IMR-90 (cell line): ENCODE data around the gene MRPL41. TPM values are rescaled to one million over a fixed set of nuclear protein-coding genes. Genes with fewer than 3 reads are reported as not detected.
A peak's percentile ranks its signal among the peaks of the same experiment; 100 is the strongest.
"Not testable (repeated sequence)": the region's sequence is repeated elsewhere in the genome, so short reads cannot be mapped to it uniquely, and the experiment has no call there.

ENCODE experiments used
- ATAC-seq: fragments of 200-7000 bp; cut with Tn5 transposase; 2 replicates; pipeline ENCODE4 v1.9.1; 2020; ENCODE audit warnings: low read depth, mild to moderate bottlenecking, moderate library complexity
- BruUV-seq: library from RNA; stranded (reverse); fragments of 400-500 nt; replicated peaks from 2 replicates; lab custom pipeline; 2021; lab: Mats Ljungman, UMichigan
- CTCF ChIA-PET: fragments of 300-600 bp; formaldehyde crosslinking; extraction: SDS; loops from one replicate; lab custom pipeline; 2021; ENCODE audit warnings: antibody characterized with exemption; lab: Yijun Ruan, JAX
- POLR2A ChIA-PET: fragments of 300-600 bp; sonication (Branson Sonifier 250); formaldehyde crosslinking; loops from one replicate; lab custom pipeline; 2022; ENCODE audit warnings: antibody characterized with exemption; ENCODE audit not compliant: unreplicated experiment; lab: Charles Lee
- DNase-seq: peaks from one replicate; pipeline ENCODE4 v3.0.0; 2013
- H2AFZ ChIP-seq: replicated peaks from 2 replicates; pipeline ENCODE3; 2013; ENCODE audit warnings: low read length, mild to moderate bottlenecking; ENCODE audit not compliant: poor library complexity
- H2AK5ac ChIP-seq: 2 replicates; pipeline ENCODE4 v1.6.1; 2013; ENCODE audit warnings: low read depth, low read length, inconsistent platforms
- H2AK9ac ChIP-seq: replicated peaks from 2 replicates; pipeline ENCODE3; 2013; ENCODE audit warnings: mild to moderate bottlenecking, low read depth, low read length, moderate library complexity; ENCODE audit not compliant: poor library complexity
- H2BK120ac ChIP-seq: 2 replicates; pipeline ENCODE4 v1.6.1; 2013; ENCODE audit warnings: low read depth, low read length, inconsistent platforms
- H2BK15ac ChIP-seq: 3 replicates; pipeline ENCODE4 v1.6.1; 2013; ENCODE audit warnings: low read depth, low read length, inconsistent platforms
- H2BK20ac ChIP-seq: 2 replicates; pipeline ENCODE4 v1.6.1; 2013; ENCODE audit warnings: low read depth, mild to moderate bottlenecking, inconsistent platforms, low read length, moderate library complexity
- H2BK5ac ChIP-seq: 2 replicates; pipeline ENCODE4 v1.6.1; 2013; ENCODE audit warnings: mild to moderate bottlenecking, low read depth, low read length, inconsistent platforms; ENCODE audit not compliant: poor library complexity, severe bottlenecking
- H3K14ac ChIP-seq: replicated peaks from 2 replicates; pipeline ENCODE4 v1.6.1; 2013; ENCODE audit warnings: low read depth, low read length, inconsistent platforms
- H3K18ac ChIP-seq: 2 replicates; pipeline ENCODE4 v1.6.1; 2013; ENCODE audit warnings: low read depth, low read length, control low read depth
- H3K23ac ChIP-seq: 2 replicates; pipeline ENCODE4 v1.6.1; 2013; ENCODE audit warnings: low read depth, low read length, inconsistent platforms
- H3K27ac ChIP-seq: 2 replicates; pipeline ENCODE4 v1.5.1; 2013; ENCODE audit warnings: mild to moderate bottlenecking, control low read depth, low read length; ENCODE audit not compliant: insufficient read depth
- H3K27me3 ChIP-seq: 2 replicates; pipeline ENCODE4 v1.6.1; 2013; ENCODE audit warnings: low read length; ENCODE audit not compliant: control insufficient read depth, insufficient read depth
- H3K36me3 ChIP-seq: 2 replicates; pipeline ENCODE4 v1.6.1; 2013; ENCODE audit warnings: low read length, mixed read lengths; ENCODE audit not compliant: control insufficient read depth, insufficient read depth
- H3K4ac ChIP-seq: 2 replicates; pipeline ENCODE4 v1.6.1; 2013; ENCODE audit warnings: low read depth, low read length, inconsistent platforms
- H3K4me1 ChIP-seq: 2 replicates; pipeline ENCODE4 v1.6.1; 2013; ENCODE audit warnings: low read length, mixed read lengths; ENCODE audit not compliant: control insufficient read depth, insufficient read depth
- H3K4me2 ChIP-seq: 2 replicates; pipeline ENCODE4 v1.6.1; 2013; ENCODE audit warnings: low read depth, mild to moderate bottlenecking, control low read depth, low read length, moderate library complexity
- H3K4me3 ChIP-seq: 2 replicates; pipeline ENCODE4 v1.5.1; 2013; ENCODE audit warnings: low read depth, mild to moderate bottlenecking, control low read depth, low read length, moderate library complexity; ENCODE audit not compliant: insufficient read depth
- H3K56ac ChIP-seq: 2 replicates; pipeline ENCODE4 v1.6.1; 2013; ENCODE audit warnings: low read length, inconsistent platforms; ENCODE audit not compliant: insufficient read depth; ENCODE audit errors: extremely low read depth
- H3K79me1 ChIP-seq, 2 experiments: 2 replicates each; pipeline ENCODE4 v1.6.1; 2013; ENCODE audit warnings: low read length in 2 of 2, inconsistent platforms in 1 of 2, low read depth in 1 of 2
- H3K9ac ChIP-seq: 2 replicates; pipeline ENCODE4 v1.6.1; 2013; ENCODE audit warnings: low read depth, low read length, control low read depth
- H3K9me1 ChIP-seq: 2 replicates; pipeline ENCODE4 v1.6.1; 2013; ENCODE audit warnings: low read length, inconsistent platforms; ENCODE audit not compliant: insufficient read depth
- H3K9me3 ChIP-seq: 2 replicates; pipeline ENCODE4 v1.6.1; 2013; ENCODE audit warnings: low read length; ENCODE audit not compliant: control insufficient read depth, insufficient read depth
- H4K20me1 ChIP-seq: 2 replicates; pipeline ENCODE4 v1.6.1; 2013; ENCODE audit warnings: low read length, inconsistent platforms; ENCODE audit not compliant: insufficient read depth
- H4K5ac ChIP-seq: 2 replicates; pipeline ENCODE4 v1.6.1; 2013; ENCODE audit warnings: mild to moderate bottlenecking, low read depth, low read length, control low read depth
- H4K8ac ChIP-seq, 2 experiments: 2 replicates each; pipeline ENCODE4 v1.6.1; 2013; ENCODE audit warnings: low read depth in 2 of 2, low read length in 2 of 2, control low read depth in 1 of 2, inconsistent platforms in 1 of 2
- H4K91ac ChIP-seq: 2 replicates; pipeline ENCODE4 v1.6.1; 2013; ENCODE audit warnings: low read depth, low read length, inconsistent platforms; ENCODE audit not compliant: insufficient read depth
- MAZ ChIP-seq: IDR thresholded peaks from 2 replicates; pipeline ENCODE4 v1.6.1; 2012; ENCODE audit warnings: low read depth, mild to moderate bottlenecking, low read length, improper control_type of control experiment, moderate library complexity, borderline replicate concordance
- POLR2A ChIP-seq: IDR thresholded peaks from 2 replicates; pipeline ENCODE4 v1.6.1; 2012; ENCODE audit warnings: mild to moderate bottlenecking, low read depth, low read length
- WGBS, 2 experiments: methylation state at CpG; one replicate each; pipeline versions ENCODE4 v1.1.5 to v1.1.7; 2013; ENCODE audit warnings: missing lambda C conversion rate in 2 of 2; ENCODE audit not compliant: insufficient read length in 1 of 2; ENCODE audit errors: extremely low coverage in 2 of 2; 5-methylcytosine and 5-hydroxymethylcytosine counted together
- dilution Hi-C: fragments of 300-500 bp; cut with HindIII; formaldehyde crosslinking; loops from one replicate; pipeline ENCODE4 v1.14.3; 2018; ENCODE audit warnings: low sequenced_read_pairs; ENCODE audit not compliant: unreplicated experiment
- in situ Hi-C: fragments of 300-500 bp; cut with MboI; formaldehyde crosslinking; loops from 3 replicates; pipeline ENCODE4 v1.14.3; 2019; ENCODE audit warnings: low sequenced_read_pairs, inconsistent platforms, mixed read lengths
- intact Hi-C: fragments of 100-400 bp; cut with micrococcal nuclease; formaldehyde crosslinking; loops from 2 replicates; pipeline ENCODE4 v1.10.0; 2022
- polyA plus RNA-seq, 3 experiments: library from polyadenylated mRNA; depleted of rRNA; stranded (reverse); fragments of >200 nt; gene quantifications; 2 replicates each; pipeline ENCODE4 v1.2.3, GENCODE V29; 2012; ENCODE audit warnings: low replicate concordance in 1 of 3
- total RNA-seq: library from RNA; depleted of rRNA; stranded (reverse); fragments of >200 nt; gene quantifications from 2 replicates; pipeline ENCODE4 v1.2.3, GENCODE V29; 2012

Gene MRPL41
- total and polyA plus RNA-seq, 2 of the 4 experiments (the other 2 are of a cell fraction): 15.6 to 38.9 TPM

GRCh38 chr9:137552022-137552768 lies 516 bp downstream of the MRPL41 start:
- H3K9me3 ChIP-seq: no peaks in the 10 kb centered on the region
- peaks cover 5% of the 10 kb centered on the region; the same call in 1 of the 2 replicates for H3K4me1 ChIP-seq
- H3K79me1 ChIP-seq: peaks cover 13 to 33% of the 10 kb centered on the region in 2 experiments
- peak overlapping the region; percentile 69 for H3K9ac ChIP-seq
- H3K9me1 ChIP-seq: no peaks in the 10 kb centered on the region
- H2AK5ac ChIP-seq: peak overlapping the region; percentile 85
- in situ Hi-C loops (no loop called here), intact Hi-C loops (no loop called here), dilution Hi-C loops (no loop called here)
- peaks cover 12% of the 10 kb centered on the region; the same call in 1 of the 2 replicates for H4K20me1 ChIP-seq
- no peak overlapping the region for H3K18ac ChIP-seq
- H2AK9ac ChIP-seq: peak overlapping the region; percentile 96
- DNase-seq (no peak), ATAC-seq (peak; percentile 47)
- no peak overlapping the region for H2BK20ac ChIP-seq
- peak overlapping the region; percentile 30; the same call in 1 of the 2 replicates for H4K5ac ChIP-seq
- peak overlapping the region; percentile 11 for H2BK5ac ChIP-seq
- H3K4ac ChIP-seq: peak overlapping the region; percentile 68
- ChIA-PET POLR2A (no interaction called here), CTCF (interaction anchor here (1.2 kb wide), 1 partner anchor 17 kb away, joined by 7 read pairs; no protein-coding TSS in a partner anchor)
- no peak overlapping the region for H2BK120ac ChIP-seq
- WGBS, 2 experiments: 8% methylated on average over 27 of the region's 58 CpGs; no CpG with 5 or more reads in 1 of the 2 experiments
- H4K91ac ChIP-seq: no peak overlapping the region
- peak overlapping the region; percentile 76 for H3K4me3 ChIP-seq
- H3K4me2 ChIP-seq: peak overlapping the region; percentile 95
- H2BK15ac ChIP-seq: no peak overlapping the region
- H3K36me3 ChIP-seq: peaks cover 25% of the 10 kb centered on the region
- peak overlapping the region; percentile 36; the same call in 1 of the 2 replicates for H3K27ac ChIP-seq
- TF ChIP-seq MAZ: peak; percentile 6; the same call in 1 of the 2 replicates
- no peak for TF ChIP-seq POLR2A
- peak overlapping the region; percentile 10; the same call in 1 of the 2 replicates for H3K23ac ChIP-seq
- H3K14ac ChIP-seq: no peak overlapping the region; the same call in 1 of the 2 replicates
- TSS peak; percentile 100 for BruUV-seq
- peak overlapping the region; percentile 94 for H2AFZ ChIP-seq
- H4K8ac ChIP-seq: peak overlapping the region; percentile 43 to 77; a peak in 2 of 4 replicates
- no peak overlapping the region for H3K56ac ChIP-seq
- H3K27me3 ChIP-seq: no peaks in the 10 kb centered on the region

- H3K18ac ChIP-seq, DNase-seq, H3K4me1 ChIP-seq, H2AFZ ChIP-seq, H3K56ac ChIP-seq, H3K27ac ChIP-seq, H3K9ac ChIP-seq, H3K23ac ChIP-seq, H4K8ac ChIP-seq, H2BK5ac ChIP-seq, H2BK15ac ChIP-seq, H2AK5ac ChIP-seq, in situ Hi-C loops, H4K91ac ChIP-seq, ATAC-seq, dilution Hi-C loops, H3K14ac ChIP-seq, H2BK20ac ChIP-seq, H2BK120ac ChIP-seq, H3K4ac ChIP-seq, H3K27me3 ChIP-seq, H3K4me2 ChIP-seq, H3K9me1 ChIP-seq, CTCF ChIA-PET, POLR2A ChIA-PET, BruUV-seq, H3K9me3 ChIP-seq, intact Hi-C loops, H4K5ac ChIP-seq, H2AK9ac ChIP-seq, H3K4me3 ChIP-seq: not testable (repeated sequence)
- Histone ChIP-seq H3K36me3 (peaks cover 27% of the 10 kb centered on the region), H4K20me1 (peaks cover 12% of the 10 kb centered on the region; the same call in 1 of the 2 replicates), H3K79me1 (peaks cover 13 to 33% of the 10 kb centered on the region in 2 experiments)
- WGBS, 2 experiments: 94% methylated on average over 3 of the region's 10 CpGs; no CpG with 5 or more reads in 1 of the 2 experiments
Measured at GRCh38 chr9:137553654-137554053, 2.0 kb downstream of the MRPL41 start.
